HUES48 (cell line): ENCODE results near the gene UQCRQ.

Source experiments
- H3K27ac ChIP-seq: one replicate; pipeline ENCODE4 v1.7.0; 2013; ENCODE audit warnings: low read depth, low read length, inconsistent platforms
- H3K27me3 ChIP-seq: 2 replicates; pipeline ENCODE4 v1.6.1; 2013; ENCODE audit warnings: mild to moderate bottlenecking, low read length; ENCODE audit not compliant: control insufficient read depth, insufficient read depth
- H3K36me3 ChIP-seq: 2 replicates; pipeline ENCODE4 v1.6.1; 2013; ENCODE audit warnings: low read length; ENCODE audit not compliant: control insufficient read depth, insufficient read depth
- H3K4me1 ChIP-seq: 2 replicates; pipeline ENCODE4 v1.6.1; 2013; ENCODE audit warnings: mild to moderate bottlenecking, low read length; ENCODE audit not compliant: control insufficient read depth, insufficient read depth
- H3K4me3 ChIP-seq: 2 replicates; pipeline ENCODE4 v1.5.1; 2013; ENCODE audit warnings: mild to moderate bottlenecking, low read depth, low read length
- H3K9ac ChIP-seq: 2 replicates; pipeline ENCODE4 v1.6.1; 2013; ENCODE audit warnings: mild to moderate bottlenecking, low read depth, low read length, moderate library complexity
- H3K9me3 ChIP-seq: 2 replicates; pipeline ENCODE4 v1.6.1; 2013; ENCODE audit warnings: low read length; ENCODE audit not compliant: control insufficient read depth, insufficient read depth

Gene UQCRQ

GRCh38 chr5:132866342-132867045 lies at the start of gene UQCRQ, which contains the start of gene GDF9:
TSS of gene UQCRQ (plus strand) at chr5:132866642. CDS start at chr5:132866882, 240 bp downstream.
TSS of gene GDF9 (minus strand) at chr5:132866469. CDS start at chr5:132864533, 1,936 bp downstream.
- Histone ChIP-seq H3K9me3 (no peaks in the 10 kb centered on the region), H3K36me3 (peaks cover 34% of the 10 kb centered on the region), H3K27me3 (no peaks in the 10 kb centered on the region), H3K4me3 (peak within 1 kb of the TSS; percentile 86), H3K4me1 (peaks cover 11% of the 10 kb centered on the region), H3K9ac (peak within 1 kb of the TSS; percentile 86), H3K27ac (peak within 1 kb of the TSS; percentile 90)

DNA sequence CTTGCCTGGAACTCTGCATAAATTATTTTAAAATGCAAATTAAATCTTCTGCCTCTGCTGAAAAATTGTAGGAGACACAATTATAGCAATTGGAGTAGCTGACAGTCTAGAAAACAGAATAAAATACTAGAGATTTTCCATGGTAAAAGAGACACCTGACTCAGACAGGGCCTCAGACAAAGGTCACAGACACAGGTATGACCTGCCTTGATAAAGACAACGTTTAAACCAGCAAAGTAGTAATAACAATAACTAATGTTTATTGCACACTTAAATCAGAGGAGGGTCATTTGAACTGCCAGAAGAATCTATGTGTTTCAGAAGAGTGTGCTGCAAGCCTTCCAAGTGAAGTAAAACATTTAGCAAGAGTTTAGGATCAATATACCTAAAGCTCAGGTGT lies 49.4 kb upstream of the UQCRQ start:
- Histone ChIP-seq H3K27me3 (peaks cover 62% of the 10 kb centered on the region), H3K27ac (no peak overlapping the region), H3K4me1 (0 out of 2 replicates have a peak, but pooled peaks cover 3% of the 10 kb centered on the region), H3K9ac (no peak overlapping the region), H3K4me3 (no peak overlapping the region), H3K9me3 (no peaks in the 10 kb centered on the region), H3K36me3 (no peaks in the 10 kb centered on the region)

DNA sequence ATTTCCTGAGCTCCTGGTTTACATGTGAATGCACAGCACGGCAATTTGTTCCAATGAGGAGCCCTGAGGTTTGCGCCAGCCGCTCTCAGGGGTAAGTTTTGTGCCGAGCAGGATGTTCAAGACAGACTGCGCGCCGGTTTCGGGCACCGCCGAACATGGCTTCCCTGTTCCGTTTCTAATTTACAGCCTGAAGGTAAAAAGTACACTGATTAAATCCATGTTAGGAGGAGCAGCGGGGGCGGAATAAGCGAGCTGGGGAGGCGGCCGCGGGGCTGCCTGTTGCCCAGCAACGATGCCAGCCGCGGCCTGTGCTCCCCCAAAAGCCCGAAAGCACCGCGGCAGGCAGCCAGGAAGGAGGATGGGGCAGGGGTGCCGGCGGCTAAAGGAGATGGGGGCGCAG lies 47.0 kb upstream of the UQCRQ start:
- Histone ChIP-seq H3K36me3 (no peaks in the 10 kb centered on the region), H3K27ac (no peak overlapping the region), H3K4me3 (no peak overlapping the region), H3K9me3 (no peaks in the 10 kb centered on the region), H3K27me3 (peaks cover 48% of the 10 kb centered on the region), H3K9ac (no peak overlapping the region), H3K4me1 (peaks cover 3% of the 10 kb centered on the region)

GRCh38 chr5:132820162-132820754 lies 46.2 kb upstream of the UQCRQ start:
- Histone ChIP-seq H3K9ac (no peak overlapping the region), H3K4me3 (no peak overlapping the region), H3K36me3 (no peaks in the 10 kb centered on the region), H3K4me1 (peaks cover 3% of the 10 kb centered on the region), H3K27ac (no peak overlapping the region), H3K27me3 (peaks cover 48% of the 10 kb centered on the region), H3K9me3 (no peaks in the 10 kb centered on the region)

DNA sequence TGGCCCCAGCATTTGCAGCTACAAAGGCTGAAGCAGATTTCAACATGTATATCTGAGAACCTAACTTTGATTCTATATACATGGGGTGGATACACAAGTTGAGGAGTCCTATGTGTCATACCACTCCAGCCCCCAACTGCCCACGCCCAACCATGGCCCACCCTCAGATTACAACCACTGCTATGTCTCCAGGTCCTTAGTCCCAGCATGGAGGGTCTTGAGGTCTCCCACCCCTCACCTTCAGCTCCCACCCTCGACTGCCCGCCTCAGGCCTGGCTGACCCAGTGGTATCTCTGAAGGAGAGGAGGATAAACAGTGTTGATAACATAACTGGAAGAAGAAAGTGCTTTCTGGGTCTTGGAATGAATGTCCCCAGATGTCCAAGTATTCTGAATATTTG lies 45.1 kb upstream of the UQCRQ start:
- H3K27me3 ChIP-seq: peaks cover 46% of the 10 kb centered on the region

DNA sequence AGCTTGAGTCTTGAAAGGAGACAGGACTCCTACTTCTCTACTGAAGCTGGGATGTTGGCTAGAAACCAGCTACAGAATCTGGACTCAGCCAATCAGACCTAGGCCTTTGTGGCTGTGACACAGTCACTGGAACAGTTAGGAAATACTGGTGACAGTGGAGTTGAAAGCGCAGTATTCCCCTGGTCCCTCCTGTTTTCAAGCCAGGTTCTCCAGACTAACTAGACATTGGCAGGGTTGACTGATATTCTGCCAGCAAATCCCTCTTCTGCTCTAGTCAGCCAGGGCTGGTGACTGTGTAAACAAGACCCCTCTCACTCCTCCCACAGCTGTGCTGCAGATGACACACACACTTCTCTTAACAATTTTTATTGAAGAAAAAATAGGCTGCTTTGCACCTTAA lies 44.7 kb upstream of the UQCRQ start:
- peaks cover 3% of the 10 kb centered on the region for H3K4me1 ChIP-seq
- no peaks in the 10 kb centered on the region for H3K36me3 ChIP-seq
- H3K27ac ChIP-seq: no peak overlapping the region
- no peaks in the 10 kb centered on the region for H3K9me3 ChIP-seq
- H3K4me3 ChIP-seq: no peak overlapping the region
- H3K27me3 ChIP-seq: peaks cover 46% of the 10 kb centered on the region
- no peak overlapping the region for H3K9ac ChIP-seq

More for the DNA sequence above, 45.1 kb upstream of the UQCRQ start:
- no peak overlapping the region for H3K27ac ChIP-seq
- H3K4me1 ChIP-seq: peaks cover 3% of the 10 kb centered on the region
- H3K9me3 ChIP-seq: no peaks in the 10 kb centered on the region
- H3K36me3 ChIP-seq: no peaks in the 10 kb centered on the region
- no peak overlapping the region for H3K9ac ChIP-seq
- H3K4me3 ChIP-seq: no peak overlapping the region

- Histone ChIP-seq H3K36me3 (no peaks in the 10 kb centered on the region), H3K9ac (peak overlapping the region; percentile 54; the same call in 1 of the 2 replicates), H3K9me3 (no peaks in the 10 kb centered on the region), H3K4me3 (peak overlapping the region; percentile 41), H3K4me1 (peaks cover 3% of the 10 kb centered on the region), H3K27me3 (peaks cover 49% of the 10 kb centered on the region), H3K27ac (peak overlapping the region; percentile 53)
Measured at GRCh38 chr5:132822650-132823480, 43.6 kb upstream of the UQCRQ start.

DNA sequence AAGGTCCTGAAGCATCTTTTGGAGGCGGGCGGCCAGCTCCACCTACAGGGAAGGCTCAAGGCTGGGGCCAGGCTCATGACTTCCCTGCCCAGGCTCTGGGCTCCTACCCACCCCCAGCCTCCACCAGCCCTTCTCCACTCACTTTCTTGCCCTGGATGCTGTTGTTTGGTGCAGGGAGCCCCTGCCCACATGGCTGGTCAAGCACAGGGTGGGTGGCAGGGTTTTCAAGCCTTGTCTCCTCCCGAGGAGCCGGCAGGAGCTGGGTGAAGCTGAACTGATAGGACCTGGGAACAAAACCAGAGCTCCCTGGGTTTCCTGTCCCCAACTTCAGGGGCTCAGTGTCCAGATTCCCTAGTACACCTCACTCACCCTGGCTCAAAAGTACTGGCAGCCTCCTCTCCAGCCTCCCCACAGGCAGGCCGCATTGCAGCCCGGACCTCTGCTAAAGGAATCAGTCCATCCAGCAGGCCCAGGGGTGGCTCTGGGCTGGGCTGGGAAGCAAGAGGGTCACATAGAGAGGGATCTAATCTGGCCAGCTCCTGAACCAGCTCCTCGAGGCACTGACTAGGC lies 42.9 kb upstream of the UQCRQ start:
- H3K4me3 ChIP-seq: peak overlapping the region; percentile 41; the same call in 1 of the 2 replicates
- peak overlapping the region; percentile 53 for H3K27ac ChIP-seq
- peaks cover 54% of the 10 kb centered on the region for H3K27me3 ChIP-seq
- peaks cover 3% of the 10 kb centered on the region for H3K4me1 ChIP-seq
- H3K9me3 ChIP-seq: no peaks in the 10 kb centered on the region
- no peaks in the 10 kb centered on the region for H3K36me3 ChIP-seq
- peak overlapping the region; percentile 54; the same call in 1 of the 2 replicates for H3K9ac ChIP-seq

GRCh38 chr5:132824426-132824825 lies 42.0 kb upstream of the UQCRQ start:
- H3K9ac ChIP-seq: no peak overlapping the region
- H3K4me3 ChIP-seq: no peak overlapping the region
- H3K4me1 ChIP-seq: peaks cover 3% of the 10 kb centered on the region
- H3K27ac ChIP-seq: no peak overlapping the region
- no peaks in the 10 kb centered on the region for H3K9me3 ChIP-seq
- H3K27me3 ChIP-seq: peaks cover 63% of the 10 kb centered on the region
- no peaks in the 10 kb centered on the region for H3K36me3 ChIP-seq

- Histone ChIP-seq H3K36me3 (no peaks in the 10 kb centered on the region), H3K9me3 (no peaks in the 10 kb centered on the region), H3K9ac (no peak overlapping the region; the same call in 1 of the 2 replicates), H3K27ac (no peak overlapping the region), H3K27me3 (peaks cover 71% of the 10 kb centered on the region), H3K4me1 (peaks cover 3% of the 10 kb centered on the region), H3K4me3 (peak overlapping the region; percentile 59)
Measured at GRCh38 chr5:132825033-132825833, 41.2 kb upstream of the UQCRQ start.
